H9 (cell line): ENCODE results near the gene CFAP47. TPM values are rescaled to one million over a fixed set of nuclear protein-coding genes. Genes with fewer than 3 reads are reported as not detected.

Source experiments
- DNase-seq: peaks from one replicate; pipeline ENCODE4 v3.0.0-alpha.2; 2017
- H2AFZ ChIP-seq: one replicate; pipeline ENCODE4 v1.6.1; 2013; ENCODE audit warnings: mild to moderate bottlenecking, low read length, control low read depth, moderate library complexity
- H2AK5ac ChIP-seq: 2 replicates; pipeline ENCODE4 v1.6.1; 2013; ENCODE audit warnings: low read length, control low read depth, mixed read lengths; ENCODE audit not compliant: insufficient read length
- H2BK120ac ChIP-seq: one replicate; pipeline ENCODE4 v1.6.1; 2013; ENCODE audit warnings: low read depth, mild to moderate bottlenecking, low read length, control low read depth, inconsistent platforms; ENCODE audit not compliant: poor library complexity, severe bottlenecking
- H2BK12ac ChIP-seq: 2 replicates; pipeline ENCODE4 v1.6.1; 2013; ENCODE audit warnings: low read length, control low read depth, mixed read lengths, low read depth; ENCODE audit not compliant: insufficient read length
- H2BK15ac ChIP-seq: 2 replicates; pipeline ENCODE4 v1.6.1; 2013; ENCODE audit warnings: low read depth, low read length, control low read depth
- H2BK20ac ChIP-seq: one replicate; pipeline ENCODE4 v1.6.1; 2013; ENCODE audit warnings: low read depth, mild to moderate bottlenecking, low read length, control low read depth, inconsistent platforms; ENCODE audit not compliant: poor library complexity, severe bottlenecking
- H2BK5ac ChIP-seq: 2 replicates; pipeline ENCODE4 v1.6.1; 2013; ENCODE audit warnings: low read length, control low read depth, mixed read lengths; ENCODE audit not compliant: insufficient read length
- H3K14ac ChIP-seq: 2 replicates; pipeline ENCODE4 v1.6.1; 2013; ENCODE audit warnings: low read length, control low read depth; ENCODE audit not compliant: insufficient read depth
- H3K18ac ChIP-seq: 2 replicates; pipeline ENCODE4 v1.6.1; 2013; ENCODE audit warnings: low read depth, mild to moderate bottlenecking, mixed read lengths, low read length, control low read depth; ENCODE audit not compliant: insufficient read length
- H3K23ac ChIP-seq: 2 replicates; pipeline ENCODE4 v1.6.1; 2013; ENCODE audit warnings: low read length, control low read depth, mixed read lengths, low read depth; ENCODE audit not compliant: insufficient read length
- H3K23me2 ChIP-seq: 2 replicates; pipeline ENCODE4 v1.6.1; 2013; ENCODE audit warnings: low read depth, mild to moderate bottlenecking, mixed read lengths, low read length, control low read depth; ENCODE audit not compliant: insufficient read length, poor library complexity, severe bottlenecking
- H3K27ac ChIP-seq: 2 replicates; pipeline ENCODE4 v1.5.1; 2013; ENCODE audit warnings: low read length, control low read depth, mixed read lengths, low read depth; ENCODE audit not compliant: insufficient read length
- H3K27me3 ChIP-seq: 2 replicates; pipeline ENCODE4 v1.6.1; 2013; ENCODE audit warnings: low read length, control low read depth, inconsistent platforms; ENCODE audit not compliant: insufficient read depth
- H3K4ac ChIP-seq: 2 replicates; pipeline ENCODE4 v1.6.1; 2013; ENCODE audit warnings: low read depth, mild to moderate bottlenecking, control low read depth, inconsistent platforms, low read length, moderate library complexity
- H3K4me1 ChIP-seq: 2 replicates; pipeline ENCODE4 v1.6.1; 2013; ENCODE audit warnings: low read length, control low read depth, inconsistent platforms; ENCODE audit not compliant: insufficient read depth
- H3K4me2 ChIP-seq: 2 replicates; pipeline ENCODE4 v1.6.1; 2013; ENCODE audit warnings: low read length, control low read depth, mixed read lengths; ENCODE audit not compliant: insufficient read length, insufficient read depth
- H3K56ac ChIP-seq: 2 replicates; pipeline ENCODE4 v1.6.1; 2013; ENCODE audit warnings: low read depth, mild to moderate bottlenecking, mixed read lengths, low read length, control low read depth; ENCODE audit not compliant: insufficient read length
- H3K79me1 ChIP-seq: 2 replicates; pipeline ENCODE4 v1.6.1; 2013; ENCODE audit warnings: low read depth, mild to moderate bottlenecking, moderate library complexity, low read length, control low read depth, inconsistent platforms; ENCODE audit not compliant: insufficient read depth, poor library complexity, severe bottlenecking
- H3K79me2 ChIP-seq: 2 replicates; pipeline ENCODE4 v1.6.1; 2013; ENCODE audit warnings: low read length, control low read depth, inconsistent platforms; ENCODE audit not compliant: insufficient read depth
- H3K9ac ChIP-seq: 2 replicates; pipeline ENCODE4 v1.6.1; 2013; ENCODE audit warnings: low read length, control low read depth, mixed read lengths; ENCODE audit not compliant: insufficient read length; ENCODE audit errors: extremely low read depth
- H3K9me3 ChIP-seq: one replicate; pipeline ENCODE4 v1.6.1; 2013; ENCODE audit warnings: low read depth, low read length, inconsistent platforms; ENCODE audit not compliant: control insufficient read depth
- H3T11ph ChIP-seq: one replicate; pipeline ENCODE4 v1.6.1; 2013; ENCODE audit warnings: mild to moderate bottlenecking, low read length, control low read depth, inconsistent platforms
- H4K20me1 ChIP-seq: one replicate; pipeline ENCODE4 v1.6.1; 2013; ENCODE audit not compliant: control insufficient read depth, insufficient read length, insufficient read depth
- H4K5ac ChIP-seq: 2 replicates; pipeline ENCODE4 v1.6.1; 2013; ENCODE audit warnings: low read depth, mild to moderate bottlenecking, mixed read lengths, low read length, control low read depth; ENCODE audit not compliant: insufficient read length
- H4K8ac ChIP-seq: replicated peaks from 2 replicates; pipeline ENCODE4 v1.6.1; 2013; ENCODE audit warnings: low read length, control low read depth, mixed read lengths, low read depth; ENCODE audit not compliant: insufficient read length
- H4K91ac ChIP-seq: 2 replicates; pipeline ENCODE4 v1.6.1; 2013; ENCODE audit warnings: low read depth, mild to moderate bottlenecking, moderate library complexity, mixed read lengths, low read length, control low read depth; ENCODE audit not compliant: insufficient read length
- H3K27ac Mint-ChIP-seq, 3 experiments: 2 replicates in 2 of 3; 3 replicates in 1 of 3; pipeline ENCODE4 v1.8.0; 2020 to 2021; ENCODE audit warnings: mixed read lengths in 3 of 3, mild to moderate bottlenecking in 1 of 3, moderate library complexity in 1 of 3
- H3K27me3 Mint-ChIP-seq: 2 replicates; pipeline ENCODE4 v1.8.0; 2021; ENCODE audit warnings: low read depth, mild to moderate bottlenecking, moderate library complexity, mixed read lengths
- H3K36me3 Mint-ChIP-seq, 3 experiments: 2 replicates in 2 of 3; 3 replicates in 1 of 3; pipeline ENCODE4 v1.8.0; 2020 to 2021; ENCODE audit warnings: low read depth in 3 of 3, mixed read lengths in 3 of 3; ENCODE audit not compliant: insufficient read depth in 1 of 3
- H3K4me1 Mint-ChIP-seq, 2 experiments: 2 replicates each; pipeline ENCODE4 v1.8.0; 2020; ENCODE audit warnings: mixed read lengths in 2 of 2
- H3K4me3 Mint-ChIP-seq, 2 experiments: 2 replicates in 1 of 2; 3 replicates in 1 of 2; pipeline ENCODE4 v1.8.0; 2020 to 2021; ENCODE audit warnings: mild to moderate bottlenecking in 2 of 2, mixed read lengths in 2 of 2, moderate library complexity in 1 of 2
- H3K9me3 Mint-ChIP-seq, 2 experiments: 2 replicates in 1 of 2; 3 replicates in 1 of 2; pipeline ENCODE4 v1.8.0; 2020; ENCODE audit warnings: mild to moderate bottlenecking in 2 of 2, mixed read lengths in 2 of 2, moderate library complexity in 1 of 2
- WGBS: extraction: QIAGEN DNeasy Blood & Tissue Kit; methylation state at CpG from one replicate; pipeline ENCODE4 v1.1.7; 2013; ENCODE audit warnings: missing lambda C conversion rate, low lambda C conversion rate, mixed read lengths; ENCODE audit not compliant: insufficient read length; ENCODE audit errors: extremely low coverage; 5-methylcytosine and 5-hydroxymethylcytosine counted together
- total RNA-seq: library from RNA; stranded (reverse); gene quantifications from 2 replicates; pipeline ENCODE4 v1.2.1, GENCODE V29; 2021
- TF ChIP-seq, protein P1 (sequence below): fragments of 200-600 bp; sonication (generic); conservative IDR thresholded peaks from 3 replicates; pipeline ENCODE4 v1.8.0; 2021; ENCODE audit warnings: antibody characterized with exemption, mild to moderate bottlenecking

CFAP47 gene
- total RNA-seq, 1 experiment from 2014 or later, result not detected

DNA sequence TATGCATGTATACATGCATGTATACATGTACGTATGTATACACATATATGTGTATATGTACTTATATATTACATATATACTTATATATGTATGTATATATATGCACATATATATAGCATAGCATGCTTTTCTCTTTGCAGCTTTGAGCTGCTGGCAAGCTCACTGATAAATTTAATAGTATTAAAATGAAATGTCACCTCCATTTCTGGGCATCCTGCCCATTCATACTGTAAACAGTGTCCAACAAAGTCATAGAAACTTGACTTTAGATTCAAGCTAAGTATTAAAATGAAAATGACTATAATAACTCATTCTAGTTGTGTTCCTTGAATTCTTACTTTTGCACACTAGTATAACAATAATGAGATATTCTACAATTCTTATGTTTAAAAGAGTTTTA, 163.7 kb downstream of the CFAP47 start:
- H3K18ac ChIP-seq, result no peak overlapping the region
- no peak overlapping the region for H3K27ac Mint-ChIP-seq
- H4K8ac ChIP-seq, result no peak overlapping the region

More for the DNA sequence above, 163.7 kb downstream of the CFAP47 start:
- Histone ChIP-seq H3K23ac (no peak overlapping the region), H3T11ph (no peak overlapping the region), H2BK5ac (no peak overlapping the region), H3K4me2 (no peak overlapping the region), H2AFZ (no peak overlapping the region), H2BK12ac (no peak overlapping the region), H2BK20ac (no peak overlapping the region), H3K79me2 (no peaks in the 10 kb centered on the region), H4K20me1 (no peaks in the 10 kb centered on the region), H3K27ac (no peak overlapping the region), H2AK5ac (no peak overlapping the region), H4K91ac (no peak overlapping the region), H3K4me1 (no peaks in the 10 kb centered on the region), H2BK15ac (no peak overlapping the region), H3K4ac (no peak overlapping the region), H3K9me3 (no peaks in the 10 kb centered on the region), H2BK120ac (no peak overlapping the region), H3K14ac (no peak overlapping the region), H3K27me3 (no peaks in the 10 kb centered on the region), H3K9ac (no peak overlapping the region), H3K79me1 (no peaks in the 10 kb centered on the region), H4K5ac (no peak overlapping the region), H3K56ac (no peak overlapping the region), H3K23me2 (no peaks in the 10 kb centered on the region)
- H3K9me3 Mint-ChIP-seq, result peaks cover 49 to 50% of the 10 kb centered on the region in 2 experiments
- no peak for DNase-seq
- TF ChIP-seq, protein P1, sequence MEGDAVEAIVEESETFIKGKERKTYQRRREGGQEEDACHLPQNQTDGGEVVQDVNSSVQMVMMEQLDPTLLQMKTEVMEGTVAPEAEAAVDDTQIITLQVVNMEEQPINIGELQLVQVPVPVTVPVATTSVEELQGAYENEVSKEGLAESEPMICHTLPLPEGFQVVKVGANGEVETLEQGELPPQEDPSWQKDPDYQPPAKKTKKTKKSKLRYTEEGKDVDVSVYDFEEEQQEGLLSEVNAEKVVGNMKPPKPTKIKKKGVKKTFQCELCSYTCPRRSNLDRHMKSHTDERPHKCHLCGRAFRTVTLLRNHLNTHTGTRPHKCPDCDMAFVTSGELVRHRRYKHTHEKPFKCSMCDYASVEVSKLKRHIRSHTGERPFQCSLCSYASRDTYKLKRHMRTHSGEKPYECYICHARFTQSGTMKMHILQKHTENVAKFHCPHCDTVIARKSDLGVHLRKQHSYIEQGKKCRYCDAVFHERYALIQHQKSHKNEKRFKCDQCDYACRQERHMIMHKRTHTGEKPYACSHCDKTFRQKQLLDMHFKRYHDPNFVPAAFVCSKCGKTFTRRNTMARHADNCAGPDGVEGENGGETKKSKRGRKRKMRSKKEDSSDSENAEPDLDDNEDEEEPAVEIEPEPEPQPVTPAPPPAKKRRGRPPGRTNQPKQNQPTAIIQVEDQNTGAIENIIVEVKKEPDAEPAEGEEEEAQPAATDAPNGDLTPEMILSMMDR, result no peak
- H3K4me3 Mint-ChIP-seq, result no peak overlapping the region
- H3K36me3 Mint-ChIP-seq, result peaks cover 0 to 2% (median 0%) of the 10 kb centered on the region in 3 experiments; a peak in 1 of 7 replicates
- no peaks in the 10 kb centered on the region for H3K27me3 Mint-ChIP-seq
- WGBS, result no CpG with 5 or more reads among the region's 1 CpG
- no peaks in the 10 kb centered on the region for H3K4me1 Mint-ChIP-seq
